ENCODE data around the gene PCSK4. TPM values are rescaled to one million over a fixed set of nuclear protein-coding genes. Genes with fewer than 3 reads are reported as not detected.

PCSK4 gene
- total RNA-seq, 1 experiment from 2014 or later = 11.1 TPM

DNA sequence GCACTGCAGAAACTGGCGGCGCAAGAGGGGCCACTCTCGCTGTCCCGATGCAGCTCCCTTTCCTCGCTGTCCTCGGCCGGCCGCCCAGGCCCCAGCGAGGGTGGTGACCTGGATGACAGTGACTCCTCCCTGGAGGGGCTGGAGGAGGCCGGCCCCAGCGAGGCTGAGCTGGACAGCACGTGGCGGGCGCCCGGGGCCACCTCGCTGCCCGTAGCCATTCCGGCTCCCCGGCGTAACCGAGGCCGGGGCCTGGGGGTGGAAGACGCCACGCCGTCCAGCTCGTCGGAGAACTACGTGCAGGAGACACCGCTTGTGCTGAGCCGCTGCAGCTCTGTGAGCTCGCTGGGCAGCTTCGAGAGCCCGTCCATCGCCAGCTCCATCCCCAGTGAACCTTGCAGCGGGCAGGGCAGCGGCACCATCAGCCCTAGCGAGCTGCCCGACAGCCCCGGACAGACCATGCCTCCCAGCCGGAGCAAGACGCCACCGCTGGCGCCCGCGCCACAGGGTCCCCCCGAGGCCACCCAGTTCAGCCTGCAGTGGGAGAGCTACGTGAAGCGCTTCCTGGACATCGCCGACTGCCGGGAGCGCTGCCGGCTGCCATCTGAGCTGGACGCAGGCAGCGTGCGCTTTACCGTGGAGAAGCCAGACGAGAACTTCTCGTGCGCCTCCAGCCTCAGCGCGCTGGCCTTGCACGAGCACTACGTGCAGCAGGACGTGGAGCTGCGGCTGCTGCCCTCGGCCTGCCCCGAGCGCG lies 23.5 kb downstream of the PCSK4 start:
- intact Hi-C loops (cut with micrococcal nuclease) = no loop called here
- H3K9me3 ChIP-seq (ENCODE audit: control insufficient read depth in 1 of 2, insufficient read depth in 1 of 2, low read depth in 1 of 2, low read length in 2 of 2) = no peaks in the 10 kb centered on the region
- no peak for TF ChIP-seq RAD21 (IDR thresholded peaks at IDR 0.05; ENCODE audit: low read depth)
- TF ChIP-seq MAX (IDR thresholded peaks at IDR 0.05) = no peak
- TF ChIP-seq EZH2 (IDR thresholded peaks at IDR 0.05) = no peak
- no peak for TF ChIP-seq TCF7L2 (IDR thresholded peaks at IDR 0.05; ENCODE audit: borderline replicate concordance, extremely low read depth, insufficient read depth, insufficient read length)
- TF ChIP-seq ZNF274 (IDR thresholded peaks at IDR 0.05; ENCODE audit: low read depth, low read length) = no peak
- TF ChIP-seq, protein P1, sequence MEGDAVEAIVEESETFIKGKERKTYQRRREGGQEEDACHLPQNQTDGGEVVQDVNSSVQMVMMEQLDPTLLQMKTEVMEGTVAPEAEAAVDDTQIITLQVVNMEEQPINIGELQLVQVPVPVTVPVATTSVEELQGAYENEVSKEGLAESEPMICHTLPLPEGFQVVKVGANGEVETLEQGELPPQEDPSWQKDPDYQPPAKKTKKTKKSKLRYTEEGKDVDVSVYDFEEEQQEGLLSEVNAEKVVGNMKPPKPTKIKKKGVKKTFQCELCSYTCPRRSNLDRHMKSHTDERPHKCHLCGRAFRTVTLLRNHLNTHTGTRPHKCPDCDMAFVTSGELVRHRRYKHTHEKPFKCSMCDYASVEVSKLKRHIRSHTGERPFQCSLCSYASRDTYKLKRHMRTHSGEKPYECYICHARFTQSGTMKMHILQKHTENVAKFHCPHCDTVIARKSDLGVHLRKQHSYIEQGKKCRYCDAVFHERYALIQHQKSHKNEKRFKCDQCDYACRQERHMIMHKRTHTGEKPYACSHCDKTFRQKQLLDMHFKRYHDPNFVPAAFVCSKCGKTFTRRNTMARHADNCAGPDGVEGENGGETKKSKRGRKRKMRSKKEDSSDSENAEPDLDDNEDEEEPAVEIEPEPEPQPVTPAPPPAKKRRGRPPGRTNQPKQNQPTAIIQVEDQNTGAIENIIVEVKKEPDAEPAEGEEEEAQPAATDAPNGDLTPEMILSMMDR (IDR thresholded peaks at IDR 0.05 in 2 of 3, conservative IDR thresholded peaks at IDR 0.05 in 1 of 3; ENCODE audit: borderline replicate concordance in 1 of 3, insufficient read depth in 1 of 3, low read depth in 2 of 3, low read length in 2 of 3) = no peak
- TF ChIP-seq ATF3 (IDR thresholded peaks at IDR 0.05) = no peak
- no peak for TF ChIP-seq EZH2phosphoT487 (IDR thresholded peaks at IDR 0.05; ENCODE audit: borderline replicate concordance)
- TF ChIP-seq ZBTB33 (IDR thresholded peaks at IDR 0.05; ENCODE audit: extremely low read depth, insufficient replicate concordance, low read length) = no peak
- TF ChIP-seq SP1 (IDR thresholded peaks at IDR 0.05; ENCODE audit: low read depth) = no peak
- no peak for TF ChIP-seq POLR2AphosphoS5 (IDR thresholded peaks at IDR 0.05; ENCODE audit: low read depth, low read length)
- TF ChIP-seq REST (IDR thresholded peaks at IDR 0.05; ENCODE audit: low read depth) = no peak
- no peak for TF ChIP-seq JUND (IDR thresholded peaks at IDR 0.05)
- H3K9ac ChIP-seq (ENCODE audit: low read length) = no peak overlapping the region
- CTCF ChIA-PET = interaction anchor here (2.2 kb wide), 1 partner anchor 11 kb away, joined by 9 read pairs; no protein-coding TSS in a partner anchor
- H3K4me1 ChIP-seq (ENCODE audit: control insufficient read depth in 1 of 2, insufficient read depth in 2 of 2, low read length in 2 of 2) = peaks cover 13 to 31% of the 10 kb centered on the region in 2 experiments
- no peaks in the 10 kb centered on the region; a peak in 1 of 4 replicates for H3K36me3 ChIP-seq (ENCODE audit: control insufficient read depth in 1 of 2, insufficient read depth in 2 of 2, low read length in 2 of 2)
- no TSS peak for BruUV-seq (replicated peaks)
- H2AFZ ChIP-seq (ENCODE audit: low read depth, low read length, poor library complexity, severe bottlenecking) = no peak overlapping the region
- ATAC-seq (no peak), DNase-seq (ENCODE audit: low read depth, low spot score) (no peak)
- H3K9me2 ChIP-seq (ENCODE audit: insufficient read depth) = no peaks in the 10 kb centered on the region
- H3K79me2 ChIP-seq (ENCODE audit: insufficient read depth, low read length) = peaks cover 11% of the 10 kb centered on the region; the same call in 1 of the 2 replicates
- peak overlapping the region; percentile 18; the same call in 1 of the 2 replicates for H3K27ac ChIP-seq (ENCODE audit: low read depth, low read length)
- no peak overlapping the region for H3K4me2 ChIP-seq (ENCODE audit: low read length)
- no peaks in the 10 kb centered on the region for H4K20me1 ChIP-seq (ENCODE audit: insufficient read depth)
- POLR2A ChIA-PET = interaction anchor here (2.1 kb wide), 1 partner anchor 11 kb away, joined by 6 read pairs; no protein-coding TSS in a partner anchor
- H3K27me3 ChIP-seq (ENCODE audit: insufficient read depth, low read length) = no peaks in the 10 kb centered on the region
- H3K4me3 ChIP-seq (replicated peaks in 1 of 2; ENCODE audit: low read depth in 1 of 2, low read length in 2 of 2) = no peak overlapping the region
- RAD21 ChIA-PET (ENCODE audit: low non-redundant PET in 1 of 2, low total read pairs in 2 of 2, uncharacterized antibody in 2 of 2, unreplicated experiment in 2 of 2) = no interaction called here
